Mucosa of descending colon (tissue), 3 donors: ENCODE results near the gene SLC28A1. TPM values are rescaled to one million over a fixed set of nuclear protein-coding genes. Genes with fewer than 3 reads are reported as not detected.

ENCODE experiments used
- ATAC-seq: fragments of 200-7000 bp; cut with Tn5 transposase; one replicate; pipeline ENCODE4 v1.9.1; 2020; ENCODE audit warnings: mild to moderate bottlenecking, moderate library complexity
- DNase-seq, 3 donors: peaks; one replicate each; pipeline ENCODE4 v3.0.0-alpha.2; 2020
- H3K36me3 ChIP-seq: fragments of 200-600 bp; one replicate; pipeline ENCODE4 v1.8.0; 2021; ENCODE audit warnings: low read depth, mild to moderate bottlenecking
- H3K4me1 ChIP-seq: fragments of 200-600 bp; one replicate; pipeline ENCODE4 v1.8.0; 2021; ENCODE audit warnings: low read depth, mild to moderate bottlenecking
- H3K4me3 ChIP-seq: fragments of 200-600 bp; one replicate; pipeline ENCODE4 v1.8.0; 2021; ENCODE audit warnings: mild to moderate bottlenecking
- H3K9me3 ChIP-seq: fragments of 200-600 bp; one replicate; pipeline ENCODE4 v1.8.0; 2021; ENCODE audit warnings: mild to moderate bottlenecking
- CTCF ChIP-seq: fragments of 200-600 bp; IDR thresholded peaks from one replicate; pipeline ENCODE4 v1.8.0; 2022; ENCODE audit warnings: antibody characterized with exemption, mild to moderate bottlenecking
- intact Hi-C, 2 donors: fragments of 100-400 bp; cut with DNase I in 1 of 2; cut with micrococcal nuclease in 1 of 2; formaldehyde crosslinking; loops; one replicate each; pipeline versions ENCODE4 v1.11.0 to v1.11.1; 2022; cut with DNase I, micrococcal nuclease
- total RNA-seq, 3 donors: library from RNA; stranded (reverse); fragmentation: NEBNext Ultra II Directional in 2 of 3; extraction: Animal tissue kit (Norgen Biotek cat#: 25700) in 2 of 3; gene quantifications; one replicate each; pipeline versions ENCODE4 v1.2.1 to v1.2.4, GENCODE V29; 2021 to 2023
- donor health status: DM: no; HTN: no; CAD: no; lungs with moderate emphysema.
- donor health status: DM: no; HTN: no; CAD: no.
- donor health status: DM: no; HTN: yes; CAD: no.

The SLC28A1 gene
- total RNA-seq, 3 donors from 2014 or later, result not detected

- Histone ChIP-seq H3K4me1 (no peaks in the 10 kb centered on the region), H3K9me3 (peaks cover 11% of the 10 kb centered on the region), H3K36me3 (no peaks in the 10 kb centered on the region), H3K4me3 (no peak overlapping the region)
- DNase-seq (no peak), ATAC-seq (no peak)
- no peak for TF ChIP-seq CTCF
- intact Hi-C loops, result no loop called here
These were observed 38.2 kb upstream of the SLC28A1 start for GRCh38 chr15:84846269-84846668.

GRCh38 chr15:84847382-84847781 is 37.1 kb upstream of the SLC28A1 start:
- TF ChIP-seq CTCF, result no peak
- no peak overlapping the region for H3K4me3 ChIP-seq
- H3K36me3 ChIP-seq, result no peaks in the 10 kb centered on the region
- H3K4me1 ChIP-seq, result no peaks in the 10 kb centered on the region
- intact Hi-C loops, result no loop called here
- peaks cover 11% of the 10 kb centered on the region for H3K9me3 ChIP-seq
- no peak for ATAC-seq
- no peak for DNase-seq

GRCh38 chr15:84852212-84852611 is 32.2 kb upstream of the SLC28A1 start:
- intact Hi-C loops, result no loop called here
- ATAC-seq, result peak; percentile 63
- Histone ChIP-seq H3K9me3 (peaks cover 4% of the 10 kb centered on the region), H3K36me3 (no peaks in the 10 kb centered on the region), H3K4me1 (no peaks in the 10 kb centered on the region), H3K4me3 (no peak overlapping the region)
- no peak for TF ChIP-seq CTCF
- no peak for DNase-seq

- H3K4me1 ChIP-seq, result no peaks in the 10 kb centered on the region
- no peak for TF ChIP-seq CTCF
- no peak overlapping the region for H3K4me3 ChIP-seq
- no peak for ATAC-seq
- intact Hi-C loops, result no loop called here
- no peak for DNase-seq
- H3K36me3 ChIP-seq, result no peaks in the 10 kb centered on the region
- no peaks in the 10 kb centered on the region for H3K9me3 ChIP-seq
These were observed 29.3 kb upstream of the SLC28A1 start for GRCh38 chr15:84855136-84855535.

- no peak for TF ChIP-seq CTCF
- ATAC-seq, result no peak
- intact Hi-C loops, result no loop called here
These were observed 28.7 kb upstream of the SLC28A1 start for GRCh38 chr15:84855765-84856164.

GRCh38 chr15:84856731-84857417 is 27.6 kb upstream of the SLC28A1 start:
- no peak for DNase-seq
- H3K9me3 ChIP-seq, result no peaks in the 10 kb centered on the region
- TF ChIP-seq CTCF, result no peak
- no peak overlapping the region for H3K4me3 ChIP-seq
- no peaks in the 10 kb centered on the region for H3K36me3 ChIP-seq
- no peaks in the 10 kb centered on the region for H3K4me1 ChIP-seq
- no peak for ATAC-seq
- intact Hi-C loops, result no loop called here

More at GRCh38 chr15:84855765-84856164, 28.7 kb upstream of the SLC28A1 start:
- H3K9me3 ChIP-seq, result no peaks in the 10 kb centered on the region
- no peaks in the 10 kb centered on the region for H3K36me3 ChIP-seq
- no peaks in the 10 kb centered on the region for H3K4me1 ChIP-seq
- DNase-seq, result no peak
- no peak overlapping the region for H3K4me3 ChIP-seq
